Measurements from ENCODE around the gene SMAD7. TPM values are rescaled to one million over a fixed set of nuclear protein-coding genes. Genes with fewer than 3 reads are reported as not detected.

SMAD7 gene
- total RNA-seq, 1 experiment from 2014 or later: 78.3 TPM

DNA sequence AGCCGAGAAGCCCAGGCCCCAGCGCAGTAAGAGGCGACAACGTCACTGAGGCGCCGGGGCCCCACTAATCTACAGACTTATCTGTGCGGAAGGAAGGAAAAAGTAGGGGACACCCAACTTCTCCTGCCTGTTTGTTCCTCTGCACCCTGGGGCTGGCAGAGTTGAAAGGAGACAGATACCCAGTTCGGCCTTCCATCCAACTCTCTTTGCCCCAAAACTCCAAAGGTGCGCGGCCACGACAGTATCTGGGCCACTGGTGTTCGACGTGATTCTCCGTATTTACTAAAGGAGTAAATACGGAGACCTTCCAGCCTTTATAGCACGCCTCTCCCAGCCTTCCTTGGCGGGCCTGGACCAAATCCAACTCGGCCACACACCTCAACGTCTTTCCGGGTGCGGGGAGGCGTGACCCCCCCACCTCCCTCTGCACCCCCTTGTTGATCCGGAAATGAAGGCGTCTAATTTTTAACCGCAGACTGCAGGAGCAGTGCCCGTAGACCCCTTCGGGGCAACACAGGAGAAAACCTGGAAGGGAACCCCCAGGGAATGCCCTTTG, 1.6 kb downstream of the SMAD7 start:
- Histone ChIP-seq H3K36me3 (replicated peaks; ENCODE audit: control insufficient read depth, insufficient read depth, low read length) (peaks cover 23% of the 10 kb centered on the region), H3K27me3 (ENCODE audit: control insufficient read depth, insufficient read depth, low read length) (no peaks in the 10 kb centered on the region; the same call in 1 of the 2 replicates), H3K4me3 (ENCODE audit: insufficient read depth, low read depth, low read length) (peak overlapping the region; percentile 91)
- no peak for DNase-seq

- Histone ChIP-seq H3K4me3 (ENCODE audit: insufficient read depth, low read depth, low read length) (peak overlapping the region; percentile 91), H3K36me3 (replicated peaks; ENCODE audit: control insufficient read depth, insufficient read depth, low read length) (peaks cover 25% of the 10 kb centered on the region), H3K27me3 (ENCODE audit: control insufficient read depth, insufficient read depth, low read length) (no peaks in the 10 kb centered on the region; the same call in 1 of the 2 replicates)
- DNase-seq: peak; percentile 88
Observed at GRCh38 chr18:48948112-48949049, 2.4 kb downstream of the SMAD7 start.

DNA sequence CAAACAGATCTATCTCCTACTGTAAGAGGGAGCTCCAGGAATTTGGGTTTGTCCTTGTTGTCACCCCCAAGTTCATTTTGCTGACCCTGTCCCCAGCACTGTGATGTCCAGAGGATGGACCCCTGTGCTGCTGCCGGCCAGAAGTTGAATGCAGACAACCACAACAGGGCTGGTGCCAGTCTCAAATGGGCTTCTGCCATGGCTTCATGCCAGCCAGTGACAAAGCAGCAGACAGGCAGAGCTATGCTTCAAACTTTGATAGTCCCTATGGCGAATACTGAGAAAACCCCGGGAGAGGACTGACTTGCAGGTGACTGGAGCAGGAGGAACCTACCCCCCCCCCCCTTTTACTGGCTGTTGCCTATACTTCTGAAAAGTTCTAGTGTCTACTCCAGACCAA, 3.2 kb downstream of the SMAD7 start:
- DNase-seq: peak; percentile 26
- H3K36me3 ChIP-seq (replicated peaks; ENCODE audit: control insufficient read depth, insufficient read depth, low read length): peaks cover 25% of the 10 kb centered on the region
- H3K4me3 ChIP-seq (ENCODE audit: insufficient read depth, low read depth, low read length): peak overlapping the region; percentile 91
- H3K27me3 ChIP-seq (ENCODE audit: control insufficient read depth, insufficient read depth, low read length): no peaks in the 10 kb centered on the region; the same call in 1 of the 2 replicates

DNA sequence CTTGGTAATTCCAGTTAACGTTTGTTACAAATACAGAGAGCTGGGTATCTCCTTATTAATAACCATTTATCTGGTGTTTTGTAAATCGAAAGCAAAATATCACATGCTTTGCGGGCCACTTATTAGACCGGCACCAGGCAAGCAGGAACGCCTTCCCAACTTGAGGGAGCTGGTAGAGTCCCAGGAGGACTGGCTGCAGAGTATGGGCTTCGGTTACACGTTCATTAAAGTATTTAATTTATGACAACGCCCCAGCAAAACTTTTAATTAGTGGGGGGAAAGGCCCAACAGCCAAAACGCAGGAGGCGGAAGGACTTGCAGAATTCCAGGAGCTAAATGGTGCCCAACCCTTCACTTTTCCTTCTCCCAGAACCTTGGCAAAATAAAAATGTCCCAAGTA, 3.7 kb downstream of the SMAD7 start:
- Histone ChIP-seq H3K36me3 (replicated peaks; ENCODE audit: control insufficient read depth, insufficient read depth, low read length) (peaks cover 26% of the 10 kb centered on the region), H3K4me3 (ENCODE audit: insufficient read depth, low read depth, low read length) (peak overlapping the region; percentile 91), H3K27me3 (ENCODE audit: control insufficient read depth, insufficient read depth, low read length) (no peaks in the 10 kb centered on the region; the same call in 1 of the 2 replicates)
- DNase-seq: no peak

DNA sequence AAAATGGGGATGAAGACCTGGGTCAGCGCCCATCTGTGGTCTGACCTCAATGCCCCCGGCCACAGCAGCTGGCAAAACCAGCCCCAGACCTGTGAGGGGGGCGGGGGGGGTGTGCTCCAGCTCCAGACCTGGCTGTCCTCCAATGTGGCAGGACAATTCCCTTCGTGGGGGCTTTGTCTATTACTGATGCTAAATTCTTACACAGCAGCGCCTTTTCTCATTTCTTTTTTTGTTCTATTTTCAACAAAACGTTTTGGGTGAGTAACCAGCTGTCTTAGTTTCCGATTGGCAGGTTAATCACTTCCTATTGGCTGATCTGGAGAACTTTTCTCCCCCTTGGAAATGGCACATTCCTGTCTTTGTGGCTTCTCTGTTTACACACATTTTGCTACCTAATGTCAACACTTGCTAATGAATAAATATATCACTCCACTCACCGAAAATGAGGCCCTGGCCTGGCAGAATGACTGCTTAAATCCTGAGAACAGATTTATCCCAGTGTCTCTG, 4.4 kb downstream of the SMAD7 start:
- Histone ChIP-seq H3K36me3 (replicated peaks; ENCODE audit: control insufficient read depth, insufficient read depth, low read length) (peaks cover 29% of the 10 kb centered on the region), H3K4me3 (ENCODE audit: insufficient read depth, low read depth, low read length) (peak overlapping the region; percentile 91), H3K27me3 (ENCODE audit: control insufficient read depth, insufficient read depth, low read length) (no peaks in the 10 kb centered on the region; the same call in 1 of the 2 replicates)
- DNase-seq: peak; percentile 47

GRCh38 chr18:48945953-48946217, 4.9 kb downstream of the SMAD7 start:
- H3K27me3 ChIP-seq (ENCODE audit: control insufficient read depth, insufficient read depth, low read length): no peaks in the 10 kb centered on the region; the same call in 1 of the 2 replicates
- peaks cover 30% of the 10 kb centered on the region for H3K36me3 ChIP-seq (replicated peaks; ENCODE audit: control insufficient read depth, insufficient read depth, low read length)
- DNase-seq: no peak
- no peak overlapping the region for H3K4me3 ChIP-seq (ENCODE audit: insufficient read depth, low read depth, low read length)

DNA sequence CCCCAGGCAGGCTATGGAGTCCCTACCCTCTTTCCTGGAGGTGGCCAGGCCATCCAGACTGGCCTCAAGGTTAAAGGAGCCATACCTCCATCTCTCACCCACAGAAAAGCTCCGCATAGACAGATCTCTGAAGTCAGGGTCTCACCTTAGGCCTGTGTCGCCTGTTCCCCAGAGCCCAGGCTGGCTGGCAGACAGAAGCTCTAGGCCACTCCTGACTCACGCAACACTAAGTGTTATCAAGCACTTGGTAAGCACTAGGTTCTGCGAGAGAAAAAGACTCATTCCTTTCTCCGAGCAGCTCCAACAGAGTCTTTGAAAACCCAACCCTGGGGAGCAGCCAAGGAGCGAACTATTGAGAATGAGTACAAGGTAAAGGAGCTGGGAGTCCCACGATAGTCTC, 6.1 kb downstream of the SMAD7 start:
- peak; percentile 35 for DNase-seq
- Histone ChIP-seq H3K27me3 (ENCODE audit: control insufficient read depth, insufficient read depth, low read length) (no peaks in the 10 kb centered on the region), H3K36me3 (replicated peaks; ENCODE audit: control insufficient read depth, insufficient read depth, low read length) (peaks cover 31% of the 10 kb centered on the region), H3K4me3 (ENCODE audit: insufficient read depth, low read depth, low read length) (no peak overlapping the region)

- Histone ChIP-seq H3K4me3 (ENCODE audit: insufficient read depth, low read depth, low read length) (no peak overlapping the region), H3K27me3 (ENCODE audit: control insufficient read depth, insufficient read depth, low read length) (no peaks in the 10 kb centered on the region), H3K36me3 (replicated peaks; ENCODE audit: control insufficient read depth, insufficient read depth, low read length) (peaks cover 29% of the 10 kb centered on the region)
- DNase-seq: peak; percentile 33
Observed at GRCh38 chr18:48943736-48944527, 6.8 kb downstream of the SMAD7 start.

DNA sequence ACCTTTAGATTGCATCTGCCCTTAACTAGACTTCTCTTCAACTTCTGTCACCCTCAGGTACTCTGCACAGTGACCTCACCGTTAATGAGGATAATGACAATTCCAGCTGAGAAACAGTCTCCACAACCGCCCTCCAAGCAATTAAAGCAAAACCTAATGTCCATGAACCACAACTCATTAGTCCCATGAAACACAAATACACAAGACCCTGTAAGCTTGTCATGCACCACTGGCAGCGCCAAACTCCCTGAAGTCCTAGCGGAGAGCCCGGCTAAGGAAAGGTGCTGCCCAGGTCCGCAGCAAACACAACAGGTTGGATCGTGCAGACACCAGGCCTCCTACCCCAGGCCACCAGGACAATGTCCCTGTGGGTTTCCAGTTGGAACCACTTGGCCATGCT, 7.4 kb downstream of the SMAD7 start:
- Histone ChIP-seq H3K27me3 (ENCODE audit: control insufficient read depth, insufficient read depth, low read length) (no peaks in the 10 kb centered on the region), H3K4me3 (ENCODE audit: insufficient read depth, low read depth, low read length) (no peak overlapping the region), H3K36me3 (replicated peaks; ENCODE audit: control insufficient read depth, insufficient read depth, low read length) (peaks cover 33% of the 10 kb centered on the region)
- DNase-seq: peak; percentile 8

DNA sequence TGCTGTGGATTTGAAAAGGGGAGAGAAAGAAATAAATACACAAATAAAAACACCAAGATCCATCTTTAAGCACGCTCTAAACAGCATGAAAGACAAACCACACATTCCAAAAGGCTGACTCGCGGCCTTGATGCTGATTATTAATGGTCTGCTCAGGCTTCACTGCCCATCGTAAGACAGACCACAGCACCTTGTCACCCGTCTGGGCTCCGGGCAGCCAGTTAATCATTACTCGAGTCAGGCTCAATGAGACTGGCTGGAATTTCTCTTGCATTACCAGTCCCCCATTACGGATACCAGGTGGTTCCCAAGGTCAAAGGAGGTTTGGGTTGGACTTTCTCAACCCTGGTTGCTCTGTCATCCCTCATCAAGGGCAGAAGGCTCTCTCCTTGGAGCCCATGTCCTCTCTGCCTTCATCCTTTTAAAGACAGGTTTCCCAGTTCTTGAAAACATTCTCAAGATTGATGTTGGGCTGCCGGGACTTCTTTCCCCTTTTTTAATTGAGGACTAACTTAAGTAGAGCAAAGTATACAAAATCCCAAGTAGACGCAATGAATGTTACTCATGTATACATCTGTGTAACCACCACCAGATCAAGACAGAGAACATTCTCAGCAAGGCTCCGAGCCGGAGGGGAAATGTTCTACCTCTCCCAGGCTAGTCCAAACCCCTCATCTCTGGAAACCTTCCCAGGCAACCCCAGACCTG, 8.1 kb downstream of the SMAD7 start:
- Histone ChIP-seq H3K36me3 (replicated peaks; ENCODE audit: control insufficient read depth, insufficient read depth, low read length) (peaks cover 30% of the 10 kb centered on the region), H3K27me3 (ENCODE audit: control insufficient read depth, insufficient read depth, low read length) (no peaks in the 10 kb centered on the region), H3K4me3 (ENCODE audit: insufficient read depth, low read depth, low read length) (no peak overlapping the region)
- DNase-seq: peak; percentile 28

- DNase-seq: no peak
- Histone ChIP-seq H3K36me3 (replicated peaks; ENCODE audit: control insufficient read depth, insufficient read depth, low read length) (peaks cover 27% of the 10 kb centered on the region), H3K4me3 (ENCODE audit: insufficient read depth, low read depth, low read length) (no peak overlapping the region), H3K27me3 (ENCODE audit: control insufficient read depth, insufficient read depth, low read length) (no peaks in the 10 kb centered on the region)
Observed at GRCh38 chr18:48942086-48942485, 8.7 kb downstream of the SMAD7 start.

GRCh38 chr18:48941672-48942071, 9.1 kb downstream of the SMAD7 start:
- Histone ChIP-seq H3K36me3 (replicated peaks; ENCODE audit: control insufficient read depth, insufficient read depth, low read length) (peaks cover 25% of the 10 kb centered on the region), H3K4me3 (ENCODE audit: insufficient read depth, low read depth, low read length) (no peak overlapping the region)

GRCh38 chr18:48940854-48941611, 9.7 kb downstream of the SMAD7 start:
- Histone ChIP-seq H3K36me3 (replicated peaks; ENCODE audit: control insufficient read depth, insufficient read depth, low read length) (peaks cover 22% of the 10 kb centered on the region), H3K4me3 (ENCODE audit: insufficient read depth, low read depth, low read length) (no peak overlapping the region), H3K27me3 (ENCODE audit: control insufficient read depth, insufficient read depth, low read length) (no peaks in the 10 kb centered on the region)
- no peak for DNase-seq

More at GRCh38 chr18:48941672-48942071, 9.1 kb downstream of the SMAD7 start:
- H3K27me3 ChIP-seq (ENCODE audit: control insufficient read depth, insufficient read depth, low read length): no peaks in the 10 kb centered on the region
- no peak for DNase-seq

Data from H7 (cell line).